ENCODE results near the gene CPM. TPM values are rescaled to one million over a fixed set of nuclear protein-coding genes. Genes with fewer than 3 reads are reported as not detected.

The CPM gene
- polyA plus RNA-seq, 3 donors: 8.4 to 32.4 (median 26.2) TPM

- Histone ChIP-seq H3K9me3 (replicated peaks in 1 of 2; ENCODE audit: control insufficient read depth in 1 of 2, insufficient read depth in 1 of 2, low read length in 2 of 2) (no peaks in the 10 kb centered on the region), H3K36me3 (replicated peaks in 1 of 2; ENCODE audit: control insufficient read depth in 1 of 2, insufficient read depth in 2 of 2, low read length in 2 of 2) (no peaks in the 10 kb centered on the region), H3K79me2 (ENCODE audit: insufficient read depth, low read length) (no peaks in the 10 kb centered on the region), H4K20me1 (ENCODE audit: insufficient read depth, low read length) (no peaks in the 10 kb centered on the region), H2AFZ (ENCODE audit: insufficient read depth, low read depth, low read length, poor library complexity, severe bottlenecking) (no peak overlapping the region), H3K27ac (ENCODE audit: low read depth in 1 of 2, low read length in 2 of 2) (no peak overlapping the region), H3K4me2 (replicated peaks; ENCODE audit: extremely low read depth, low read length, poor library complexity, severe bottlenecking) (no peak overlapping the region), H3K9ac (ENCODE audit: insufficient read depth, low read length, poor library complexity, severe bottlenecking) (no peak overlapping the region), H3K4me3 (replicated peaks in 1 of 3; ENCODE audit: low read depth in 2 of 3, low read length in 3 of 3) (no peak overlapping the region), H3K4me1 (ENCODE audit: control insufficient read depth in 1 of 2, insufficient read depth in 2 of 2, low read length in 2 of 2) (peaks cover 0 to 5% of the 10 kb centered on the region in 2 donors), H3K27me3 (ENCODE audit: control insufficient read depth in 2 of 2, insufficient read depth in 2 of 2, low read length in 2 of 2) (no peaks in the 10 kb centered on the region)
- Mint-ChIP-seq H3K27me3 (ENCODE audit: low read depth in 3 of 3) (peaks cover 1 to 2% (median 1%) of the 10 kb centered on the region in 3 donors), H3K27ac (peak overlapping the region in 6 of 7 donors; percentile 9 to 80 (median 56)), H3K4me3 (no peak overlapping the region), H3K4me1 (peaks cover 11% of the 10 kb centered on the region), H3K9me3 (peaks cover 0 to 2% (median 0%) of the 10 kb centered on the region in 7 donors), H3K36me3 (peaks cover 10 to 22% of the 10 kb centered on the region in 2 donors)
- intact Hi-C loops (cut with micrococcal nuclease): no loop called here
- peak; percentile 11 to 20 (median 18) for DNase-seq
- no peak for TF ChIP-seq CTCF (IDR thresholded peaks at IDR 0.05)
- no CpG with 5 or more reads among the region's 4 CpGs for WGBS (ENCODE audit: insufficient coverage)
Observed at GRCh38 chr12:68904351-68904962, 28.5 kb downstream of the CPM start.

- intact Hi-C loops (cut with micrococcal nuclease): no loop called here
- no CpG with 5 or more reads among the region's 8 CpGs for WGBS (ENCODE audit: insufficient coverage)
- Histone ChIP-seq H3K4me3 (replicated peaks in 1 of 3; ENCODE audit: low read depth in 2 of 3, low read length in 3 of 3) (no peak overlapping the region), H3K27ac (ENCODE audit: low read depth in 1 of 2, low read length in 2 of 2) (no peak overlapping the region), H3K27me3 (ENCODE audit: control insufficient read depth in 2 of 2, insufficient read depth in 2 of 2, low read length in 2 of 2) (no peaks in the 10 kb centered on the region), H3K9ac (ENCODE audit: insufficient read depth, low read length, poor library complexity, severe bottlenecking) (no peak overlapping the region), H3K36me3 (replicated peaks in 1 of 2; ENCODE audit: control insufficient read depth in 1 of 2, insufficient read depth in 2 of 2, low read length in 2 of 2) (no peaks in the 10 kb centered on the region), H3K4me1 (ENCODE audit: control insufficient read depth in 1 of 2, insufficient read depth in 2 of 2, low read length in 2 of 2) (peaks cover 0 to 5% of the 10 kb centered on the region in 2 donors), H2AFZ (ENCODE audit: insufficient read depth, low read depth, low read length, poor library complexity, severe bottlenecking) (no peak overlapping the region), H3K79me2 (ENCODE audit: insufficient read depth, low read length) (no peaks in the 10 kb centered on the region), H4K20me1 (ENCODE audit: insufficient read depth, low read length) (no peaks in the 10 kb centered on the region), H3K9me3 (replicated peaks in 1 of 2; ENCODE audit: control insufficient read depth in 1 of 2, insufficient read depth in 1 of 2, low read length in 2 of 2) (no peaks in the 10 kb centered on the region), H3K4me2 (replicated peaks; ENCODE audit: extremely low read depth, low read length, poor library complexity, severe bottlenecking) (no peak overlapping the region)
- H3K27me3 Mint-ChIP-seq (ENCODE audit: low read depth in 3 of 3): peaks cover 1 to 2% (median 1%) of the 10 kb centered on the region in 3 donors
- TF ChIP-seq CTCF (IDR thresholded peaks at IDR 0.05): no peak
- peaks cover 0 to 2% (median 0%) of the 10 kb centered on the region in 7 donors for H3K9me3 Mint-ChIP-seq
- peaks cover 11% of the 10 kb centered on the region for H3K4me1 Mint-ChIP-seq
- no peak overlapping the region for H3K4me3 Mint-ChIP-seq
- H3K36me3 Mint-ChIP-seq: peaks cover 4 to 15% of the 10 kb centered on the region in 2 donors
- no peak for DNase-seq
- H3K27ac Mint-ChIP-seq: peak overlapping the region in 2 of 7 donors; percentile 36 to 68
Observed at GRCh38 chr12:68903511-68903910, 29.5 kb downstream of the CPM start.
